ENCODE data around the gene VAMP5.

GRCh38 chr2:85628658-85629057 lies 44.4 kb downstream of the VAMP5 start:
- no peak for TF ChIP-seq POLR2A (IDR thresholded peaks at IDR 0.05; ENCODE audit: low read depth, low read length)
- no peak for TF ChIP-seq CTCF (IDR thresholded peaks at IDR 0.05; ENCODE audit: extremely low read depth in 1 of 2, insufficient read depth in 1 of 2, low read depth in 1 of 2, low read length in 2 of 2)
